Measurements from ENCODE around the gene KIF3B. TPM values are rescaled to one million over a fixed set of nuclear protein-coding genes. Genes with fewer than 3 reads are reported as not detected.

Gene KIF3B
- total and polyA plus RNA-seq, 2 of the 13 experiments (the other 11 are each of a cell fraction or from before 2014, with no cell fraction given) = 23.6 to 28.8 TPM

DNA sequence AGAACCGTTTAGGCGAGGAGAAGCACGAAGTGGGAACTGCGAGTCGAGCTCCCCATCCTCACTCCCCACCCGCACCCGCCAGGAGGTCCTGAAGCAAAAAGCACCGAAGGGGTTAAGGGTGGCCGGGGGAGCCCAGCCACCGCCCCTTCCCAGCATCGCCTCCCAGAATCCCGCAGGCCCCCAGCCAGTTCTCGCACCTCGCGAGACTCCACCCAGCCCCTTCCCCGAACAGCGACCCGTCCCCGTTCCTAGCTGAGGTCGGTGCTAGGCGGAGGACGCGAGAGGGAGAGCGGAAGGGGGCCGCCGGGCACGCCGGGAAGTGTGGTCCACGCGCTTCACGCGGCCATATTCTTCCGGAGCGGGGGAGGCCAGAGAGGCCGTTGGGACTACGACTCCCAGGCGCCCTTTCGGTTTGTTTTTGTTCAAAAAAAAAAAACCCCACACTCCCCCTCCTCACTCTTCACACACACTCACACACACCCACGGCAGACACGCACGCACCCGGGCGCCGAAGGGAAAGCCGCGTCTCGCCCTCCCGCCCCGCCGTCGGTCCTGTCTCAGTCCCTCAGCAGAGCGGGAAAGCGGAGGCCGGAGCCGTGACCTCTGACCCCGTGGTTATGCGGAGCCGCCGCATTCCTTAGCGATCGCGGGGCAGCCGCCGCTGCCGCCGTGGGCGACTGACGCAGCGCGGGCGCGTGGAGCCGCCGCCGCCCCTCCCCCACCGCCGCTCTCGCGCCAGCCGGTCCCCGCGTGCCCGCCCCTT, 80.6 kb downstream of the KIF3B start, which contains the start of gene ASXL1 (continued):
- no peak for TF ChIP-seq CERS6 (CRISPR knock-in tag; IDR thresholded peaks at IDR 0.05)
- peak; percentile 96; the same call in 1 of the 2 replicates for TF ChIP-seq ZFP37 (CRISPR knock-in tag; IDR thresholded peaks at IDR 0.05; ENCODE audit: borderline replicate concordance)
- TF ChIP-seq NFIC (IDR thresholded peaks at IDR 0.05; ENCODE audit: low read length) = no peak
- no peak for TF ChIP-seq ELK4 (CRISPR knock-in tag; IDR thresholded peaks at IDR 0.05; ENCODE audit: borderline replicate concordance)
- 0 out of 2 replicates have a peak, but pooled peaks have one; percentile 28 for TF ChIP-seq ZNF260 (CRISPR knock-in tag; IDR thresholded peaks at IDR 0.05; ENCODE audit: borderline replicate concordance, low read depth)
- TF ChIP-seq NFRKB (IDR thresholded peaks at IDR 0.05) = no peak
- peak; percentile 99 for TF ChIP-seq SP1 (IDR thresholded peaks at IDR 0.05)
- TF ChIP-seq SP1 (CRISPR knock-in tag; IDR thresholded peaks at IDR 0.05) = peak; percentile 96
- peak; percentile 94; the same call in 1 of the 2 replicates for TF ChIP-seq ZNF503 (CRISPR knock-in tag; IDR thresholded peaks at IDR 0.05)
- peak; percentile 72 for TF ChIP-seq SP2 (CRISPR knock-in tag; IDR thresholded peaks at IDR 0.05)
- TF ChIP-seq, protein P1, sequence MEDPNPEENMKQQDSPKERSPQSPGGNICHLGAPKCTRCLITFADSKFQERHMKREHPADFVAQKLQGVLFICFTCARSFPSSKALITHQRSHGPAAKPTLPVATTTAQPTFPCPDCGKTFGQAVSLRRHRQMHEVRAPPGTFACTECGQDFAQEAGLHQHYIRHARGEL (CRISPR knock-in tag; IDR thresholded peaks at IDR 0.05) = no peak
- TF ChIP-seq ZBTB38 (CRISPR knock-in tag; IDR thresholded peaks at IDR 0.05) = peak; percentile 83
- TF ChIP-seq MLXIP (CRISPR knock-in tag; IDR thresholded peaks at IDR 0.05; ENCODE audit: borderline replicate concordance) = no peak
- no peak for TF ChIP-seq ATF7 (IDR thresholded peaks at IDR 0.05)
- peak; percentile 93 for TF ChIP-seq ATF7 (CRISPR knock-in tag; IDR thresholded peaks at IDR 0.05)
- peak; percentile 89 for TF ChIP-seq ZNF776 (CRISPR knock-in tag; IDR thresholded peaks at IDR 0.05)
- peak; percentile 94 for TF ChIP-seq IKZF4 (CRISPR knock-in tag; IDR thresholded peaks at IDR 0.05; ENCODE audit: borderline replicate concordance, low read depth, not compliant biosample characterization)
- no peak for TF ChIP-seq ZNF10 (CRISPR knock-in tag; IDR thresholded peaks at IDR 0.05; ENCODE audit: borderline replicate concordance, low read depth)
- TF ChIP-seq DR1 (CRISPR knock-in tag; IDR thresholded peaks at IDR 0.05) = peak; percentile 90
- TF ChIP-seq ZFP36L1 (CRISPR knock-in tag; IDR thresholded peaks at IDR 0.05) = peak; percentile 97
- peak; percentile 86; the same call in 1 of the 2 replicates for TF ChIP-seq ZNF441 (CRISPR knock-in tag; IDR thresholded peaks at IDR 0.05; ENCODE audit: borderline replicate concordance)
